GM18868 (cell line): ENCODE measurements around the gene CEP89.
"Not testable (repeated sequence)": the region's sequence is repeated elsewhere in the genome, so short reads cannot be mapped to it uniquely, and the experiment has no call there.

Source experiments
- ATAC-seq: cut with Tn5 transposase; IDR thresholded peaks from one replicate; pipeline ENCODE4 v1.9.1; 2021; ENCODE audit warnings: mild to moderate bottlenecking, moderate library complexity; ENCODE audit not compliant: unreplicated experiment

CEP89 gene

GRCh38 chr19:32969549-32969948, 2.2 kb downstream of the CEP89 start:
- ATAC-seq: no peak

GRCh38 chr19:32966750-32967149, 5.0 kb downstream of the CEP89 start:
- ATAC-seq: no peak

GRCh38 chr19:32945260-32945659, 26.5 kb downstream of the CEP89 start:
- ATAC-seq: no peak

GRCh38 chr19:32941273-32941672, 30.5 kb downstream of the CEP89 start:
- not testable (repeated sequence) for ATAC-seq

GRCh38 chr19:32936065-32936464, 35.7 kb downstream of the CEP89 start:
- ATAC-seq: no peak

GRCh38 chr19:32935629-32936028, 36.1 kb downstream of the CEP89 start:
- no peak for ATAC-seq

- no peak for ATAC-seq
Measured at GRCh38 chr19:32933571-32933970, 38.2 kb downstream of the CEP89 start.

- ATAC-seq: no peak
Measured at GRCh38 chr19:32930567-32930966, 41.2 kb downstream of the CEP89 start.

GRCh38 chr19:32928806-32929205, 43.0 kb downstream of the CEP89 start:
- no peak for ATAC-seq

- ATAC-seq: no peak
Measured at GRCh38 chr19:32924200-32924599, 47.6 kb downstream of the CEP89 start.

GRCh38 chr19:32921624-32922023, 50.1 kb downstream of the CEP89 start:
- no peak for ATAC-seq

- no peak for ATAC-seq
Measured at GRCh38 chr19:32919365-32919764, 52.4 kb downstream of the CEP89 start.

- ATAC-seq: no peak
Measured at GRCh38 chr19:32917616-32917996, 54.2 kb downstream of the CEP89 start.

GRCh38 chr19:32916969-32917615, 54.7 kb downstream of the CEP89 start:
- no peak for ATAC-seq

- ATAC-seq: no peak
Measured at GRCh38 chr19:32914879-32915660, 56.7 kb downstream of the CEP89 start.

GRCh38 chr19:32911467-32911866, 60.3 kb downstream of the CEP89 start:
- ATAC-seq: no peak

GRCh38 chr19:32910874-32911273, 60.9 kb downstream of the CEP89 start:
- no peak for ATAC-seq

- ATAC-seq: no peak
Measured at GRCh38 chr19:32910094-32910493, 61.7 kb downstream of the CEP89 start.

GRCh38 chr19:32909257-32909656, 62.5 kb downstream of the CEP89 start:
- no peak for ATAC-seq

- ATAC-seq: no peak
Measured at GRCh38 chr19:32908641-32909190, 63.0 kb downstream of the CEP89 start.

GRCh38 chr19:32902448-32902847, 69.3 kb downstream of the CEP89 start:
- ATAC-seq: no peak

- ATAC-seq: no peak
Measured at GRCh38 chr19:32901504-32902161, 70.1 kb downstream of the CEP89 start.
